Activated CD8-positive, alpha-beta memory T cell treated with anti-CD3 and anti-CD28 coated beads for 1 hour (primary cell): ENCODE data around the gene CCNI2.

Experiments
- DNase-seq, 2 donors: peaks; one replicate each; pipeline ENCODE4 v3.0.0-alpha.2; 2020; ENCODE audit warnings: low read depth in 1 of 2; ENCODE audit errors: extremely low read depth in 1 of 2

The CCNI2 gene, protein sequence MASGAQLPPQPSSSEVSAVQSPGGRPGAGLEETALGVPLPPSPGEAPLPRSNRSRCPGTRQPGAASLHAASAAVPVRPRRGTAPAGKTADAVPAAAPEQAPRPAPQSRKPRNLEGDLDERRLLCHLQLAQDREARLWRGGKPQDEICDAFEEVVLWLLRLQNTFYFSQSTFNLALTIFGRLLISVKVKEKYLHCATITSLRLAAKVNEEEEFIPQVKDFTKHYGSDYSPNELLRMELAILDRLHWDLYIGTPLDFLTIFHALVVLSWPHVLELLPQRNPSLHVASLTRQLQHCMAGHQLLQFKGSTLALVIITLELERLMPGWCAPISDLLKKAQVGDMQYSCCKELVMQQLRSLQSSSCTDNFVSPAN

GRCh38 chr5:132746954-132747615 is at the start of gene CCNI2:
Gene CCNI2, plus strand, starts transcription at chr5:132747426. Its CDS starts 70 bp downstream, at chr5:132747496.
- DNase-seq = peak; percentile 36 to 51

GRCh38 chr5:132704875-132705274 is 42.4 kb upstream of the CCNI2 start:
- DNase-seq = no peak

GRCh38 chr5:132708645-132709044 is 38.6 kb upstream of the CCNI2 start:
- DNase-seq = no peak

DNA sequence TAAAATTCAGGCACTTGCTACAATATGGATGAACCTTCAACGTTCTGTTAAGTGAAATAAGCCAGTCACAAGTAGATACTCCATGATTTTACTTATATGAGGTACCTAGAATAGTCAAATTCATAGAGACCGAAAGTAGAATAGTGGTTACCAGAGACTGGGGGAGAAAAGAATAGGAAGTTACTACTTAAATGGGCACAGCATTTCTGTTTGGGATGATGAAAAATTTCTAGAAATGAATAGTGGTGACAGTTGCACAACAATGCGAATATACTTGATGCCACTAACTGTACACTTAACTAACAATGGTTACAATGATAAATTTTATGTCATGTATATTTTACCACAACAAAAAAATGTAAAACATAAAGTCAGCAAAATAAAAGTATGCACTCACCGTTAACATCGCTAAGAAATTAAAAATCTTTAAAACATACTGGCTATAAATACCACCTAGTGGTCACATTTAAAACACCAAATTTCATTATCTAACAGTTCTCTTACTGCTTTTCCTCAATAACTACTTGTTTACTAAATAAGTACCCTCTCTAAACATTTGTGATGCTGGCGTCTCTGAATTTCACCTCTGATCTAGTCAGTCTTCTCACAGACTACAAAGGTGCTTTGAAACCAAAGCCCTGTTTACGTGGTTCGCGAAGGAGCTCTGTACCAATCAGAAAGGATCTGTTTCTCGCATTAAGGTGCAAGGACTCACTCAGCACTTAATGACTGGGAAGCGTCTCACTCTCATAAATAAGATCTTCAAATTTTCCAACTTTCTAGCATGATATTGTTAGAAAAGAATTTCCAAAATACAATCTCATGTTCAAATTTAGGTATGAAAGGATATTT is 32.5 kb upstream of the CCNI2 start:
- DNase-seq = no peak

- no peak for DNase-seq
Measured at GRCh38 chr5:132718544-132719312, 28.5 kb upstream of the CCNI2 start.

GRCh38 chr5:132725745-132726144 is 21.5 kb upstream of the CCNI2 start:
- no peak for DNase-seq

DNA sequence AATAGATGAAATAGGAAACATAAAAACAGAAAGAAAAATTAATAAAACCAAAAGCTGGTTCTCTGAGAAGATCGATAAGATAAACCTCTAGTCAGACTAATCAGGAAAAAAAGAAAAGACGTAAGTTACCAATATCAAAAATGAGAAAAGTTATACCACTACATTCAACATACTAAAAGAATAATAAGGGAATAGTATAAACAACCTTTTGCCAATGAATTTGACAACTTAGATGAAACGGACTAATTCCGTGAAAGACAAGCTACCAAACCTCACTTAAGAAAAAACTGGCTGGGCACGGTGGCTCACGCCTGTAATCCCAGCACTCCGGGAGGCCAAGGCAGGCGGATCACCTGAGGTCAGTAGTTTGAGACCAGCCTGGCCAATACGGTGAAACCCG is 17.3 kb upstream of the CCNI2 start:
- DNase-seq = no peak

GRCh38 chr5:132733499-132734148 is 13.6 kb upstream of the CCNI2 start:
- DNase-seq = no peak

GRCh38 chr5:132734687-132735086 is 12.5 kb upstream of the CCNI2 start:
- DNase-seq = no peak

- DNase-seq = peak; percentile 97 to 99
Measured at GRCh38 chr5:132736853-132737833, 10.1 kb upstream of the CCNI2 start, which contains the start of gene KIF3A. Gene KIF3A, minus strand, starts transcription at chr5:132737546. Its CDS starts 127 bp downstream, at chr5:132737419.

DNA sequence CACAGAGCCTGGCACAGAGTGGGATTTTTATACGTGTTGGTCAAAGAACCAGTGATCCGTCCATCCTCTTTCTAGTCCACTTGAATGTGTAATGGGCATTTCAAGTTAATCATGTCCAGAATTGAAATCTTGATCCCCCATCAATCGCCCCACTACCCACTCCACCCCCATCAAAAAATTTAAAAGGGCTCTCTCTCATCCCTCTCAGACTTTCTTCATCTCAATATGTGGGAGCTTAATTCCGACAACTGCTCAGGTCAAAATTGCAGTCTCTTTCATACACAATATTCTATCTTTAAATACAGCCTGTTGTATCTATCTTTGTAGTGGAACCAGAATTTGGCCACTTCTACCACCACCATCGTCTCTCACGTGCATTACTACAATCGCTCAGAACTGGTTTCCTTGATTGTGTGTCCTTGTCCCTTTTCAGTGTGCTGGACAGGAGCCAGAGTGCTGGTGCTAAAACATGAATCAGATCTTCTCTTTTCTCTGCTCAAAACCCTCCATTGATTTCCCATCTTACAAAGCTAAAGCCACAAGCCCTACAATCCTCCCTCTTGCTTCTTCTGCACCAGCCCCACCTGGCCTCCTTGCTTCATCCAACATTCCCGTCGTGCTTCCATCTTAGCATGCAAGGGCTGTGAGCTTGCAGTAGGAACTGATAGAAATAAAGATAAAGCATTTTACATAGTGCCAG is 9.1 kb upstream of the CCNI2 start:
- no peak for DNase-seq

GRCh38 chr5:132739232-132739631 is 8.0 kb upstream of the CCNI2 start:
- DNase-seq = no peak

DNA sequence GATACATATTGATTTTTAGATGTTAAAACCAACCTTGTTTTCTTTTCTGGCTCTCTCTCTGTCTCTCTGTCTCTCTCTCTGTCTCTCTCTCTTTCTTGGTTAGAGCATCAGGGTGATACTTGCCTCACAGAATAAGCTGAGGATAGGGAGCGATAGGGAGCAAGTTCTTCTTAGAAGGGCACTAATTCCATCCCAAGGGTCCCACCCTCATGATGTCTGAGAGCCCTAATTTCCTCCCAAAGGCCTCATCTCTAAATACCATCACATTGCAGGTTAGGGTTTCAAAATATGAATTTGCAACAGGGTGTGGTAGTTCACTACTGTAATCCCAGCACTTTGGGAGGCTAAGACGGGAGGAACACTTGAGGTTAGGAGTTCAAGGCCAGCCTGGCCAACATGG is 5.1 kb upstream of the CCNI2 start:
- DNase-seq = no peak

DNA sequence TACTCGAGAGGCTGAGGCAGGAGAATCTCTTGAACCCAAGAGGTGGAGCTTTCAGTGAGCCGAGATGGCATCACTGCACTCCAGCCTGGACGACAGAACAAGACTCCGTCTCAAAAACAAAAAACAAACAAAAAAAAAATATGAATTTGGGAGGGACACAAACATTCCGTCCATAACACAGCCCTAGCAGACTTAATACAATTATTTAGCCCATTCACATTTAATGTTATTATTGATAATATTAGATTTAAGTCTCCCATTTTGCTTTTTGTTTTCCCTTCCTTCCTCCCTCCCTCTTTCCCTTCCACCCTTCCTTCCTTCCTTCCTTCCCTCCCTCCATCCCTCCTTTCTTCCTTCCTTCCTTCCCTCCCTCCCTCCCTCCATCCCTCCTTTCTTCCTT is 4.6 kb upstream of the CCNI2 start:
- DNase-seq = no peak

GRCh38 chr5:132744659-132745058 is 2.6 kb upstream of the CCNI2 start:
- DNase-seq = no peak

- no peak for DNase-seq
Measured at GRCh38 chr5:132746592-132746953, 653 bp upstream of the CCNI2 start.

DNA sequence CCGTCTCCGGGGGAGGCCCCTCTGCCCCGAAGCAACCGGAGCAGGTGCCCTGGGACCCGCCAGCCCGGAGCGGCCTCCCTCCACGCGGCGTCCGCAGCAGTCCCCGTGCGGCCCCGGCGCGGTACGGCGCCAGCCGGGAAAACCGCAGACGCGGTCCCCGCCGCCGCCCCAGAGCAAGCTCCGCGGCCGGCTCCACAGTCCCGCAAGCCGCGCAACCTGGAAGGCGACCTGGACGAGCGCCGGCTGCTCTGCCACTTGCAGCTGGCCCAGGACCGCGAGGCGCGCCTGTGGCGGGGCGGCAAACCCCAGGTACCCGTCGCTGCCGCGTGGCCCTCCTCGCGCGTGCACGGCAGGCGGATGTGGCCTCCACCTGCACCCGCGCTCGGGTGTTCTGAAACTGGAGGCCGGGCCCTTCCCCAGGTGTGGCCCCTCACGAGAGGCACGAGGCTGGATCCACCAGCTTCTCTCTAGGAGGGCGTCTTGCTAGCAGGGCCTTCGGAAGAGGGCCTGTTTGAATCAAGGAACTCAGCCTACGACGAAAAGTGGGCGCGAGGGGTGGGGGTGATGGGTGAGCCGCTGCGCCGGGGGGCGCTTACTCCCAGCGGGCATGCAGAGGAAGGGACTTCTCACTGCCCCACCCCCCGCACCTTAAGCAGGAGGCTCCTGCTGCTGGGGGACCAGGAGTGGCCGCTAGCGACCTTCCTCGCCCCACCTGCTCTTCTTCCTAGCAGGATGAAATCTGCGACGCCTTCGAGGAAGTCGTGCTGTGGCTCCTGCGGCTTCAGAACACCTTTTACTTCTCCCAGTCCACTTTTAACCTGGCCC is 602 bp downstream of the CCNI2 start:
- DNase-seq = peak in 1 of 2 donors; percentile 17
